Cerebellar cortex (tissue), 1 donor: ENCODE results near the gene SH2D4B.

Source experiments
- DNase-seq: peaks from one replicate; pipeline ENCODE4 v3.0.0-alpha.2; 2015; ENCODE audit warnings: low spot score

SH2D4B gene

GRCh38 chr10:80690434-80690833 is 152.7 kb downstream of the SH2D4B start:
- DNase-seq, result no peak

- no peak for DNase-seq
Measured at GRCh38 chr10:80691441-80691840, 153.7 kb downstream of the SH2D4B start.

- no peak for DNase-seq
Measured at GRCh38 chr10:80693565-80693964, 155.9 kb downstream of the SH2D4B start.

- DNase-seq, result no peak
Measured at GRCh38 chr10:80694930-80695329, 157.2 kb downstream of the SH2D4B start.
